Stimulated activated CD8-positive, alpha-beta memory T cell treated with anti-CD3 and anti-CD28 coated beads, Interleukin-12 subunit alpha, Interleukin-12 subunit beta, amount 100 ng/mL, for 4 hours (primary cell): ENCODE measurements around the gene PRRT2.
"Not testable (repeated sequence)": the region's sequence is repeated elsewhere in the genome, so short reads cannot be mapped to it uniquely, and the experiment has no call there.

ENCODE experiments used
- DNase-seq: peaks from one replicate; pipeline ENCODE4 v3.0.0-alpha.2; 2020; ENCODE audit warnings: low read depth

The PRRT2 gene

DNA sequence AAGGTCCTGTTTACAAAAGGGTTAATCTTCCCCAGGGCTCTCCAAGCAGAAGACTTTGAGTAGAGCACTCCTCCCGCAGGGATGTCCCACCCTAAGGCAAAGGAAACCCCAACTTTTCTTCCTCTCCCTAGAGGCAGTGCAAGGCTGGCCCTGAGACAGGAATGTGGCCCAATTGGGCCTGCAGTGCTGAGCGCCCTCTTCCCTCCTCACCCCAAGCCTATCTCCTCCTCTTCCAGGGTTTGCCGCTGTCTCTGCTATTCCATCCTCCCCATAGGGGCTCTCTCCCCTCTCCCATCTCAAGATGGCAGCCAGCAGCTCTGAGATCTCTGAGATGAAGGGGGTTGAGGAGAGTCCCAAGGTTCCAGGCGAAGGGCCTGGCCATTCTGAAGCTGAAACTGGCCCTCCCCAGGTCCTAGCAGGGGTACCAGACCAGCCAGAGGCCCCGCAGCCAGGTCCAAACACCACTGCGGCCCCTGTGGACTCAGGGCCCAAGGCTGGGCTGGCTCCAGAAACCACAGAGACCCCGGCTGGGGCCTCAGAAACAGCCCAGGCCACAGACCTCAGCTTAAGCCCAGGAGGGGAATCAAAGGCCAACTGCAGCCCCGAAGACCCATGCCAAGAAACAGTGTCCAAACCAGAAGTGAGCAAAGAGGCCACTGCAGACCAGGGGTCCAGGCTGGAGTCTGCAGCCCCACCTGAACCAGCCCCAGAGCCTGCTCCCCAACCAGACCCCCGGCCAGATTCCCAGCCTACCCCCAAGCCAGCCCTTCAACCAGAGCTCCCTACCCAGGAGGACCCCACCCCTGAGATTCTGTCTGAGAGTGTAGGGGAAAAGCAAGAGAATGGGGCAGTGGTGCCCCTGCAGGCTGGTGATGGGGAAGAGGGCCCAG is 1.0 kb downstream of the PRRT2 start:
- DNase-seq = no peak

DNA sequence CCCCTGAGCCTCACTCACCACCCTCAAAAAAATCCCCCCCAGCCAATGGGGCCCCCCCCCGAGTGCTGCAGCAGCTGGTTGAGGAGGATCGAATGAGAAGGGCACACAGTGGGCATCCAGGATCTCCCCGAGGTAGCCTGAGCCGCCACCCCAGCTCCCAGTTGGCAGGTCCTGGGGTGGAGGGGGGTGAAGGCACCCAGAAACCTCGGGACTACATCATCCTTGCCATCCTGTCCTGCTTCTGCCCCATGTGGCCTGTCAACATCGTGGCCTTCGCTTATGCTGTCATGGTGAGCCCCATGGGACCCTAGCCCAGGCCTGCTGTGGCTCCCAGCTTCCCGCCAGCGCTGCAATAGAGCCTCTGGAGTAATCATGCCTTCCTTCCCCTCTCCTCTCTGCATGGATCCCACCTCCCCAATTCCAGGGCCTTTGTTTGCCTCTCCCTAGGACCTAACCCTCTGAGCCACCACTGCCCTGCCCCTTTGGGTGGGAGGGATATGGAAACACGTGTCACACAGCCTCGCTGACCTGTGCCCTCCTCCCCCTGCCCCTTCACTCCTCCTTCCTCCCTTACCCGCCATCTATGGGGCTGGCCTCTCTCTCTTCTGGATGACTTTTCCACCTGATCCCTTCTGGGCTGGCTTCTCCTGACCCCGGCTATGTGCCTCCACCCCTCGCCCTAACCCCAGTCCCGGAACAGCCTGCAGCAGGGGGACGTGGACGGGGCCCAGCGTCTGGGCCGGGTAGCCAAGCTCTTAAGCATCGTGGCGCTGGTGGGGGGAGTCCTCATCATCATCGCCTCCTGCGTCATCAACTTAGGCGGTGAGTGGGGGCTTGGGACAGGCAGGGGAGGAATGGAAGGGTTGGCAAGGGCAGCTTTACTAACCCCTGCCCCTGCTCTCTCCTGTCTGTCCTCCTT is 1.9 kb downstream of the PRRT2 start:
- DNase-seq = no peak

GRCh38 chr16:29814592-29814991 is 2.6 kb downstream of the PRRT2 start:
- no peak for DNase-seq

- no peak for DNase-seq
Measured at GRCh38 chr16:29815032-29815721, 3.2 kb downstream of the PRRT2 start.

DNA sequence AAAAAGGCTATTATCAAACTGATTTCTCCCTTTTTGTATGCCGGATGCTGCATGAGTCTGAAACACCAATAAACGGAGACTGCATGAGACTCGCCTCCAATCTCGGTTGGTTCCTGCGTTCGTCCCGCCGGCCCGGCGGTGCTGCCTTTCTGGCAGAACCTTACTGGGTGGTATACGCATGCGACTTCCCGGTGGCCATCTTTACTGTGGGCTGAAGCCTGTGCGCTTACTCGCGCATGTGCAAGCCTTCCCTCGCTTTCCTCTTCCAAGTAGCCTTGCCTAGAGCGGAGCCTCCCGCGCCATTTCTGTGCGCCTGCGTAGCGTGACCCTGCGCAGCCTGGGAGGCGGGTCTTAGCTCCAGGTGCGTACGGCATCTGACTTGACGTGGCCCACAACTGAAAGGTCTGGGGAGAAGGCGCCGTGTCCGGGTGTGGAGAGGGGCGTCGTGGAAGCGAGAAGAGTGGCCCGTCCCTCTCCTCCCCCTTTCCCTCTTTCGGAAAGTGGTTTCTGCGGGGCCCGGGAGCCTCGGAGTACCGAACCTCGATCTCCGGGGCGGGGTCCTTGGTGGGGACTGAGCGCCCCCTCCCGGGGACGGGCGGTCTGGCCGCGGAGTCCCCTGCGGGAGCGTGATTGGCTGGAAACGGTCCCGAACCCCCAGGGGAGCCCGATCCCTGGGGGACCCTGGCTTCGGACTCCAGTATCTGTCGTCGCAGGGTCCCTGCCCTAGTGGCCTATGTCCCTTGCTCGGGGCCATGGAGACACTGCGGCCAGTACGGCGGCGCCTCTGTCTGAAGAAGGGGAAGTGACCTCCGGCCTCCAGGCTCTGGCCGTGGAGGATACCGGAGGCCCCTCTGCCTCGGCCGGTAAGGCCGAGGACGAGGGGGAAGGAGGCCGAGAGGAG is 4.0 kb downstream of the PRRT2 start, which contains the start of gene PAGR1:
TSS of gene PAGR1 (plus strand) at position 360 of the 901 bp plus-strand sequence. CDS start at position 734, 374 bp downstream.
- DNase-seq = peak; percentile 97

DNA sequence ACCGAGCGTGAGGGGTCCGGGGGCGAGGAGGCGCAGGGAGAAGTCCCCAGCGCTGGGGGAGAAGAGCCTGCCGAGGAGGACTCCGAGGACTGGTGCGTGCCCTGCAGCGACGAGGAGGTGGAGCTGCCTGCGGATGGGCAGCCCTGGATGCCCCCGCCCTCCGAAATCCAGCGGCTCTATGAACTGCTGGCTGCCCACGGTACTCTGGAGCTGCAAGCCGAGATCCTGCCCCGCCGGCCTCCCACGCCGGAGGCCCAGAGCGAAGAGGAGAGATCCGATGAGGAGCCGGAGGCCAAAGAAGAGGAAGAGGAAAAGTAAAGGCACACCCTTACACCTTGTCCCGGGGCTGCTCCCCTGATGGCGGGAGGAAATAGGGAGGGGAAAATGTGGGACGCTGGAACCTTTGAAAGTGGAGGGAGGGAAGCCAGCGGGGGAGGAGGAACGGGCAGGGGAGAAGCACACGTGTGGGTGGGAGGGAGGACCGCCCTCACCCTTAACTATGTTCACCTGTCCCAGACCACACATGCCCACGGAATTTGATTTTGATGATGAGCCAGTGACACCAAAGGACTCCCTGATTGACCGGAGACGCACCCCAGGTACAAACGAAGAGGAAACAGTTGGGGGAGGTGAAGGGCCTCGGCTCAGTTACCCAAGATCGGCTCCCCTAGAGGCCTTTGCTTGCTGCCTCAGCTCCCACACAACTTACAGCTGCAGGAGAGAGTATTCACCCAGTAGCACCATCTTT is 4.9 kb downstream of the PRRT2 start:
- DNase-seq = no peak

GRCh38 chr16:29818082-29818481 is 6.1 kb downstream of the PRRT2 start:
- DNase-seq = no peak

GRCh38 chr16:29819506-29819905 is 7.5 kb downstream of the PRRT2 start:
- DNase-seq = no peak

DNA sequence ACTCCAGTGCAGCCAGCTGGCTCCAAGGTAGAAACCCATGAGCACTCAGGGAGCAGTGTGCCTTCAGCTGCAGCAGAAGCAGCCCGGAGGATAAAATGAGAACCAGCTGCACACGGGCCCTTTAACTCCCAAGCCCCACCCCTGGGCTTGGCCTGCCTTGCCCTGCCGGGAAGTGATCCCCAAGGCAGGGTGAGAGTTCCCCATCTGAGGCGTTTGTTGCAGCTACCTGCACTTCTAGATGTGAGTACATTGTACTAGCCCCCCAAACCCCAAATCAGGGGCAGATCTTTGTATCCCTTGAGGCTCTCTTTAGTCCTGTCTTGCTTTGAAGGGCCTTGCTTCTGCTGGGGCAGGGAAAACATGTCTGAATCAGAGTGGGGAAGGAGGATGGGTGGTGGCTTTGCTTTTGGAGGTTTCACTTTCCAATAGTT is 8.3 kb downstream of the PRRT2 start, which contains the start of gene MVP:
TSS of gene MVP (plus strand) at position 192 of the 431 bp plus-strand sequence. CDS start 10,088 bp downstream, outside the sequence.
- DNase-seq = no peak

DNA sequence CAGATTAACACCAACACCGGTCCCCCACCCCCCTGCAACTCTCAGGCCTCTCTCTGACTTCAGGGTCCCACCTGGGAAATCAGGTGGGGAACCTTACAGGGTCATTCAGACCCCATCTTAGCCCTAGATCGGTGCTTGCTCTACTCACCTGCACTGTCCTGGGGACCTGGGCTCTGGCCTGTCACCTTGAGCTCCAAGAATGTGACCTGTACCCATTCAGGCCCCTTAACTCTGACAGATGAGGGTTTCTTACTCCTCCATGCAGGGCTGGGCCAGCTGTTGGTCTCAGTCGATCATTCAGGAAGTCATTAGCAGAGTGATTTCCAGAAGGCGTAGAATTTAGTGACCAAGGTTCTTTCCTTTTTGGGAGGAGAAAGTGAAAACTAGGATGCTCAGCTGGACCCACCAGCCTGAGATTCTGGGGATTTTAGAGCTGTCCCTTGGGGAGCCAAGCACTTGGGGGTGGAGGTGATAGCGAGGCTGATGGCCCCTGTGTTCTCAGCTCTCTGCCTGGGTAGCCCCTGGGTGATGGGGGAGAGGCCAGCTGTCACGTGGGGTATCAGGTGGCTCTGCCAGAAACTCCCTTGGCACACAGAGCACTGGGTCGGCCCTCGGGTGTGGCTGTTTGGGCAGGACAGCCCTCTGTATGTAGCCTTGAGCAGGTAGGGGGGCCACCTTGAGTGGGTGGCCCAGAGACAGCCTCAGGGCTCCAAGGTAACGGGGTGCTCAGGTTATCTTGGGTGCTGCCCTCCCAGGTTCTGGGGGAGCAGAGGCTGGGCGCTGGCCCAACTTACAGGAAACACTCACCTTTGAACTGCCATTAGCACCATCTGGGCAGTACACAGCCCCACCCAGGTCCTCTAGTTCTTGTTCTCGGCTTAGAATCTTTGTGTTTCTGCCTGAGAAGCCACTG is 9.0 kb downstream of the PRRT2 start:
- no peak for DNase-seq

DNA sequence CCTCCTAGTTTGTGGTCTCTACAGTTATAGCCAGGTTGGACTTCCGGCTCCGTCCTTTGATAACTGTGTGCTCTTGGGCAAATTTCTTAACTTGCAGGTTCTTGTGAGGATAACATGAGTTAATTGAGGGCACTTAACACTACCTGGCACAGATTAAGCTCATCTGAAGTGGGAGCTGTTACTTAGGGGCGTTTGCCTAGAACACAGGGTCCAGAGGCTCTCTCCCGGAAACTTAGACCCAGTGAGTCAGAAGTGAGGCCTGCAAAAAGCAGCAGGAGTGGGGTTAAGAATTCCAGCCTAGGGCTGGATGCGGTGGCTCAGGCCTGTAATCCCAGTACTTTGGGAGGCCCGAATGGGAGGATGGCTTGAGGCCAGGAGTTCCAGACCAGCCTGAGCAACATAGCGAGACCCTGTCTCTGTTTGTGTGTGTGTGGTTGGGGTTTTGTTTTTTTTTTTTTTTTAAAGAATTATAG is 9.7 kb downstream of the PRRT2 start:
- DNase-seq = no peak

- DNase-seq = no peak
Measured at GRCh38 chr16:29824589-29825144, 12.7 kb downstream of the PRRT2 start.

GRCh38 chr16:29825145-29826044 is 13.4 kb downstream of the PRRT2 start:
- no peak for DNase-seq

- no peak for DNase-seq
Measured at GRCh38 chr16:29826342-29826695, 14.3 kb downstream of the PRRT2 start.

- no peak for DNase-seq
Measured at GRCh38 chr16:29830774-29831173, 18.8 kb downstream of the PRRT2 start.

DNA sequence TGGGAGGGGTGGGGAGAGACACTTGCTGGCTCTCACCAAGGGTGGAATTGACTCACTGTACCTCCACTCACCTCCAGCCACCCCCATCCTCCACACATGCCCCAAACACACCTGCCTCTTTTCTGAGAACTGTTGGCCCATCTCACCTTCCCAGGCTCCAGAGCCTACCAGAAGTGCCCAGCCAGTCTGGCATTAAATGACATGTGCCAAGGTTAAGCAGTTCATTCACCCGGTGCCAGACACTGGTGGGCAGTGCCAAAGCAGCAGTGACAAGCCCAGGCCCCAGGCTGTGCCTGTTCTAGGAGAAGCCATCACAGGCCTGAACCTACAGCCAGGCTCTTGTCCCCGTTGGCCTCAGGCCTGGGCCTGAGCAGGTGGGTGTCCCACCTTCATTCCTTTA is 19.5 kb downstream of the PRRT2 start:
- no peak for DNase-seq

DNA sequence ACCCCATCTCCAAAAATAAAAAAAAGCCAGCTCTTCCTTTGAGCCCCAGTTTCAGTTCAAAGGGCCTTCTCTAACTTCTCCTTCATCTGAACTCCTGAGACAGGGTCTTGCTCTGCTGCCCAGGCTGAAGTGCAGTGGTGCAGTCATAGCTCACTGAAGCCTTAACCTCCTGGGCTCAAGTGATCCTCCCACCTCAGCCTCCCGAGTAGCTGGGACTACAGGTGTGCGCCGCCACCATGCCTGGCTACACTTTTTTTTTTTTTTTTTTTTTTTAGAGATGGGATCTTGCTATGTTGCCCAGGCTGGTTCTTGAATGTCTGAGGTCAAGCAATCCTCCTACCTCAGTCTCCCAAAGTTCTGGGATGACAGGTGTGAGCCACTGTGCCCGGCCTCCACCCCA is 21.2 kb downstream of the PRRT2 start:
- not testable (repeated sequence) for DNase-seq

DNA sequence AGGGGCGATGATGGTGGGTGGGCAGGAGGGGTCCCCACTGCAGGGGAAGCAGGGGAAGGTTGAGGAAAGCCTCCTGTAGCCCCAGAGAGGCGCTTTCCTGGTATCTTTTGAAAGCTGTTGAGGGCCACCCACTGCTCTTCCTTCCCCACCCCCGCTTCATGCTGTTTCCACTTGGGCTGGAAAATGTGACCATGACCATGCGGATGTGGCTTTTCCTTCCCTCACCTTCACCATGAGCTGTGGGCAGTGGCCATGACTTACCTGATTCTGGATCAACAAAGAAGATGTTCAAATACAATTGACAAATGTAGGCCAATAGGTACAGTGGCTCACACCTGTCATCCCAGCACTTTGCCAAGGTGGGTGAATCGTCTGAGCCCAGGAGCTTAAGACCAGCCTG is 22.1 kb downstream of the PRRT2 start:
- DNase-seq = no peak
